DOHH2 (cell line): ENCODE measurements around the gene CCNF.

Source experiments
- H3F3A ChIP-seq: fragments of 200-600 bp; sonication (generic), shearing (Covaris generic); 2 replicates; pipeline ENCODE4 v1.6.0; 2016; ENCODE audit warnings: antibody characterized with exemption, mild to moderate bottlenecking; ENCODE audit not compliant: control insufficient read depth, insufficient read depth
- H3K27ac ChIP-seq: fragments of 200-600 bp; sonication (generic); 2 replicates; pipeline ENCODE4 v1.5.1; 2014; ENCODE audit warnings: low read depth, mild to moderate bottlenecking, low read length, moderate library complexity
- H3K27me3 ChIP-seq: fragments of 200-600 bp; sonication (generic); 2 replicates; pipeline ENCODE4 v1.6.1; 2014; ENCODE audit warnings: mild to moderate bottlenecking, low read length, mixed read lengths; ENCODE audit not compliant: control insufficient read depth
- H3K36me3 ChIP-seq: fragments of 200-600 bp; sonication (generic); 2 replicates; pipeline ENCODE4 v1.6.1; 2014; ENCODE audit warnings: mild to moderate bottlenecking, low read length, moderate library complexity, mixed read lengths; ENCODE audit not compliant: control insufficient read depth
- H3K4me1 ChIP-seq: fragments of 200-600 bp; sonication (generic); 2 replicates; pipeline ENCODE4 v1.6.1; 2014; ENCODE audit warnings: mild to moderate bottlenecking, low read length, mixed read lengths; ENCODE audit not compliant: control insufficient read depth
- H3K4me2 ChIP-seq: fragments of 200-600 bp; sonication (generic); 2 replicates; pipeline ENCODE4 v1.6.0; 2014; ENCODE audit warnings: mild to moderate bottlenecking, low read length, moderate library complexity
- H3K4me3 ChIP-seq: fragments of 200-600 bp; sonication (generic); 2 replicates; pipeline ENCODE4 v1.5.1; 2014; ENCODE audit warnings: mild to moderate bottlenecking, low read length, mixed read lengths
- H3K79me2 ChIP-seq: fragments of 200-600 bp; sonication (generic); 2 replicates; pipeline ENCODE4 v1.6.1; 2014; ENCODE audit warnings: mild to moderate bottlenecking, low read length, mixed read lengths; ENCODE audit not compliant: control insufficient read depth
- H3K9me2 ChIP-seq: fragments of 200-600 bp; sonication (generic); replicated peaks from 2 replicates; pipeline ENCODE4 v1.6.1; 2014; ENCODE audit warnings: mild to moderate bottlenecking, low read length, mixed read lengths; ENCODE audit not compliant: control insufficient read depth
- H3K9me3 ChIP-seq: fragments of 200-600 bp; sonication (generic); 2 replicates; pipeline ENCODE4 v1.6.1; 2014; ENCODE audit warnings: antibody characterized with exemption, low read length, mixed read lengths; ENCODE audit not compliant: control insufficient read depth, insufficient read depth
- H4K20me1 ChIP-seq: fragments of 200-600 bp; sonication (generic); 2 replicates; pipeline ENCODE4 v1.6.0; 2014; ENCODE audit warnings: low read depth, mild to moderate bottlenecking, antibody characterized with exemption, low read length, moderate library complexity; ENCODE audit not compliant: control insufficient read depth, insufficient read depth
- EZH2phosphoT487 ChIP-seq: fragments of 200-600 bp; sonication (generic); IDR thresholded peaks from 2 replicates; pipeline ENCODE4 v1.6.1; 2017; ENCODE audit warnings: borderline replicate concordance, mild to moderate bottlenecking, antibody characterized with exemption, low read length, moderate library complexity, mixed read lengths
- TF ChIP-seq, protein P1 (sequence below): fragments of 200-600 bp; sonication (generic); IDR thresholded peaks from one replicate; pipeline ENCODE4 v1.5.1; 2014; ENCODE audit warnings: antibody characterized with exemption, mild to moderate bottlenecking, low read depth, low read length; ENCODE audit not compliant: poor library complexity, severe bottlenecking

Gene CCNF

GRCh38 chr16:2487903-2488531 lies 58.8 kb downstream of the CCNF start:
- Histone ChIP-seq H3K79me2 (peaks cover 51% of the 10 kb centered on the region), H3K4me3 (no peak overlapping the region), H3K36me3 (peaks cover 13% of the 10 kb centered on the region), H3K9me2 (no peaks in the 10 kb centered on the region), H3K27ac (no peak overlapping the region), H4K20me1 (0 out of 2 replicates have a peak, but pooled peaks cover 6% of the 10 kb centered on the region), H3F3A (no peaks in the 10 kb centered on the region), H3K4me2 (peak overlapping the region; percentile 40; the same call in 1 of the 2 replicates), H3K9me3 (no peaks in the 10 kb centered on the region), H3K4me1 (peaks cover 14% of the 10 kb centered on the region), H3K27me3 (no peaks in the 10 kb centered on the region)
- TF ChIP-seq EZH2phosphoT487: no peak
- TF ChIP-seq, protein P1, sequence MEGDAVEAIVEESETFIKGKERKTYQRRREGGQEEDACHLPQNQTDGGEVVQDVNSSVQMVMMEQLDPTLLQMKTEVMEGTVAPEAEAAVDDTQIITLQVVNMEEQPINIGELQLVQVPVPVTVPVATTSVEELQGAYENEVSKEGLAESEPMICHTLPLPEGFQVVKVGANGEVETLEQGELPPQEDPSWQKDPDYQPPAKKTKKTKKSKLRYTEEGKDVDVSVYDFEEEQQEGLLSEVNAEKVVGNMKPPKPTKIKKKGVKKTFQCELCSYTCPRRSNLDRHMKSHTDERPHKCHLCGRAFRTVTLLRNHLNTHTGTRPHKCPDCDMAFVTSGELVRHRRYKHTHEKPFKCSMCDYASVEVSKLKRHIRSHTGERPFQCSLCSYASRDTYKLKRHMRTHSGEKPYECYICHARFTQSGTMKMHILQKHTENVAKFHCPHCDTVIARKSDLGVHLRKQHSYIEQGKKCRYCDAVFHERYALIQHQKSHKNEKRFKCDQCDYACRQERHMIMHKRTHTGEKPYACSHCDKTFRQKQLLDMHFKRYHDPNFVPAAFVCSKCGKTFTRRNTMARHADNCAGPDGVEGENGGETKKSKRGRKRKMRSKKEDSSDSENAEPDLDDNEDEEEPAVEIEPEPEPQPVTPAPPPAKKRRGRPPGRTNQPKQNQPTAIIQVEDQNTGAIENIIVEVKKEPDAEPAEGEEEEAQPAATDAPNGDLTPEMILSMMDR: no peak

GRCh38 chr16:2489581-2489980 lies 60.3 kb downstream of the CCNF start:
- H3K79me2 ChIP-seq: peaks cover 51% of the 10 kb centered on the region
- H3K4me2 ChIP-seq: no peak overlapping the region
- no peaks in the 10 kb centered on the region for H3K27me3 ChIP-seq
- 0 out of 2 replicates have a peak, but pooled peaks cover 6% of the 10 kb centered on the region for H4K20me1 ChIP-seq
- TF ChIP-seq EZH2phosphoT487: no peak
- TF ChIP-seq, protein P1: no peak
- no peak overlapping the region for H3K27ac ChIP-seq
- no peaks in the 10 kb centered on the region for H3F3A ChIP-seq
- H3K36me3 ChIP-seq: peaks cover 13% of the 10 kb centered on the region
- H3K9me3 ChIP-seq: no peaks in the 10 kb centered on the region
- no peaks in the 10 kb centered on the region for H3K9me2 ChIP-seq
- H3K4me3 ChIP-seq: no peak overlapping the region
- H3K4me1 ChIP-seq: peaks cover 14% of the 10 kb centered on the region

DNA sequence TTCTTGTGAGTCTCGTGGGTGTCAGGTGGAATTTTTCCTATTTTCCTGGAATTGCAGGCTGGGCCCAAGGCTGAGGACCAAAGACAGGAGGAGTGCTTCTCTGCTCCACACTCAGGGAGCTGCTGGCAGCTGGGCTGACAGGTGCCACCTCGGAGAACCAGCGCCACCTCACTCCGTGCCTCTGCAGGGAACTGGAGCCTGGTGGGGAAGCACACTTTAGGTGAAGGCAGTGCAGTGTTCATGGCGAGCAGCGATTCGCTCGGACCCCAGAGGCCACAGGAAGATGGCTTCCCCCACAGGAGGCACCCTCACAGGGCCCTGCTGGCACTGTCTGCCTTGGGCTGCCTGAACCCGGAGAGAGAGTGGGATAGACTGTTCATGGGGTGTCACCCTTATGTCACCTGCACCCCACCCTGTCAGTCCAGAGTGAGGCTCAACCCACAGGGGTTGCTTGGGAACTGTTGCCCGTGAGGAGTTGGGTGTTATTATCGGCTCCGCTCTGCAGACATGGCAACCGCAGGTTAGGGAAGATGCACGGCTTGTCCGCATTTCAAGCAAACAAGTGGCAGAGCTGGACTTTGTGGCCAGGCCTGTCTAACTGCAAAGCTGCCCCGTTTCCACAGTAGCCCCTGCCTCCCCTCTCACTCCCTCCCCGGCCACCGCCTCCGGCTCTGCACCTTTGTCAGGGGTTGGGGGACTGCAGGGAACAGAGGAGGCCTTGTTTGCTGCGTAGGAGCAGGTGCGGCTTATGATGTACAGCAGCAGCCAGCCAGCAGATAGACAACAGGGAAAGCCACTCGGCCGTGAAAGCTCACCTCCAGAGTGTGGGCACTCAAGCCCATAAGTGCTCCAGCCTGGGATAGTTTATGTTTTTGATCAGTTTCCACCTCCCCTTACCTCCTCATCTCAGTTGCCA lies 61.2 kb downstream of the CCNF start:
- Histone ChIP-seq H4K20me1 (0 out of 2 replicates have a peak, but pooled peaks cover 3% of the 10 kb centered on the region), H3K9me3 (no peaks in the 10 kb centered on the region)

More for the DNA sequence above, 61.2 kb downstream of the CCNF start:
- Histone ChIP-seq H3K79me2 (peaks cover 47% of the 10 kb centered on the region), H3K27ac (no peak overlapping the region), H3K27me3 (no peaks in the 10 kb centered on the region), H3K36me3 (peaks cover 11% of the 10 kb centered on the region), H3K4me2 (no peak overlapping the region), H3K4me1 (peaks cover 14% of the 10 kb centered on the region), H3K4me3 (no peak overlapping the region), H3F3A (no peaks in the 10 kb centered on the region), H3K9me2 (no peaks in the 10 kb centered on the region)
- no peak for TF ChIP-seq EZH2phosphoT487
- TF ChIP-seq, protein P1: no peak
